Liver (tissue), 9 donors: ENCODE data around the gene OR5K2. TPM values are rescaled to one million over a fixed set of nuclear protein-coding genes. Genes with fewer than 3 reads are reported as not detected.

Experiments
- DNase-seq: peaks from one replicate; pipeline ENCODE4 v3.0.0-alpha.2; 2017; ENCODE audit warnings: low spot score
- H3K27ac ChIP-seq, 2 donors: one replicate each; pipeline ENCODE4 v1.7.0; 2013; ENCODE audit warnings: inconsistent platforms in 2 of 2, low read length in 2 of 2, control low read depth in 1 of 2, low read depth in 1 of 2, mild to moderate bottlenecking in 1 of 2
- H3K27me3 ChIP-seq, 4 donors: one replicate each; pipeline versions ENCODE4 v1.6.1 to v1.7.0; 2013; ENCODE audit warnings: low read length in 3 of 4, inconsistent platforms in 1 of 4, mild to moderate bottlenecking in 1 of 4, moderate library complexity in 1 of 4; ENCODE audit not compliant: control insufficient read depth in 4 of 4, insufficient read depth in 4 of 4
- H3K36me3 ChIP-seq, 4 donors: one replicate each; pipeline versions ENCODE4 v1.6.1 to v1.7.0; 2013; ENCODE audit warnings: low read length in 3 of 4, mild to moderate bottlenecking in 3 of 4, low read depth in 1 of 4, moderate library complexity in 1 of 4; ENCODE audit not compliant: control insufficient read depth in 4 of 4, insufficient read depth in 3 of 4
- H3K4me1 ChIP-seq, 4 donors: one replicate each; pipeline versions ENCODE4 v1.6.1 to v1.7.0; 2013; ENCODE audit warnings: low read length in 3 of 4, mild to moderate bottlenecking in 3 of 4, moderate library complexity in 1 of 4; ENCODE audit not compliant: control insufficient read depth in 4 of 4, insufficient read depth in 4 of 4
- H3K4me3 ChIP-seq, 3 donors: one replicate each; pipeline versions ENCODE4 v1.6.1 to v1.7.0; 2013; ENCODE audit warnings: low read length in 3 of 3, control low read depth in 1 of 3, low read depth in 1 of 3, mild to moderate bottlenecking in 1 of 3
- H3K9ac ChIP-seq, 2 donors: one replicate each; pipeline ENCODE4 v1.7.0; 2013; ENCODE audit warnings: low read length in 2 of 2, mild to moderate bottlenecking in 2 of 2, moderate library complexity in 2 of 2, control low read depth in 1 of 2, low read depth in 1 of 2
- H3K9me3 ChIP-seq, 4 donors: one replicate each; pipeline versions ENCODE4 v1.6.1 to v1.7.0; 2013; ENCODE audit warnings: low read length in 3 of 4; ENCODE audit not compliant: control insufficient read depth in 4 of 4
- EGR1 ChIP-seq, 2 donors: IDR thresholded peaks; 2 replicates each; pipeline ENCODE4 v1.6.1; 2016 to 2018; ENCODE audit warnings: antibody characterized with exemption in 2 of 2, low read depth in 2 of 2
- FOXA1 ChIP-seq: IDR thresholded peaks from 2 replicates; pipeline ENCODE4 v1.6.1; 2016; ENCODE audit warnings: antibody characterized with exemption
- FOXA2 ChIP-seq: IDR thresholded peaks from 2 replicates; pipeline ENCODE4 v1.6.1; 2016; ENCODE audit warnings: antibody characterized with exemption
- HNF4G ChIP-seq: IDR thresholded peaks from 2 replicates; pipeline ENCODE4 v1.6.1; 2016; ENCODE audit warnings: antibody characterized with exemption
- NR2F2 ChIP-seq: IDR thresholded peaks from 2 replicates; pipeline ENCODE4 v1.6.1; 2016; ENCODE audit warnings: antibody characterized with exemption
- RXRA ChIP-seq, 2 donors: IDR thresholded peaks; 2 replicates each; pipeline ENCODE4 v1.6.1; 2017 to 2018; ENCODE audit warnings: antibody characterized with exemption in 2 of 2, mild to moderate bottlenecking in 1 of 2
- SP1 ChIP-seq: IDR thresholded peaks from 2 replicates; pipeline ENCODE4 v1.6.1; 2018; ENCODE audit warnings: antibody characterized with exemption, mild to moderate bottlenecking
- TAF1 ChIP-seq: conservative IDR thresholded peaks from 2 replicates; pipeline ENCODE4 v1.6.1; 2016; ENCODE audit warnings: antibody characterized with exemption, mild to moderate bottlenecking
- YY1 ChIP-seq: IDR thresholded peaks from 2 replicates; pipeline ENCODE4 v1.6.1; 2016; ENCODE audit warnings: antibody characterized with exemption, mild to moderate bottlenecking
- WGBS: extraction: QIAGEN DNeasy Blood & Tissue Kit; methylation state at CpG from one replicate; pipeline ENCODE4 v1.1.7; 2013; 5-methylcytosine and 5-hydroxymethylcytosine counted together
- polyA plus RNA-seq, 2 donors: library from polyadenylated mRNA; stranded (reverse) in 1 of 2; unstranded in 1 of 2; fragments of 200-250 nt in 1 of 2; fragments of >200 nt in 1 of 2; fragmentation: Nextera tagmentation in 1 of 2; extraction: Ambion mirVana in 1 of 2; gene quantifications; one replicate each; pipeline versions ENCODE4 v1.2.1 to v1.2.3, GENCODE V29; 2013 to 2015
- total RNA-seq, 2 donors: library from RNA; depleted of rRNA; stranded (reverse); fragments of >200 nt; gene quantifications; one replicate each; pipeline ENCODE4 v1.2.3, GENCODE V29; 2014
- TF ChIP-seq, protein P1 (sequence below): IDR thresholded peaks from 2 replicates; pipeline ENCODE4 v1.6.1; 2016; ENCODE audit warnings: antibody characterized with exemption, mild to moderate bottlenecking
- TF ChIP-seq, protein P2 (sequence below): fragments of 150-350 bp; IDR thresholded peaks from 2 replicates; pipeline ENCODE4 v1.5.1; 2017; ENCODE audit warnings: improper control_type of control experiment, low read depth, low read length; ENCODE audit not compliant: missing input control
- TF ChIP-seq, protein P3 (sequence below): IDR thresholded peaks from 2 replicates; pipeline ENCODE4 v1.6.1; 2016; ENCODE audit warnings: antibody characterized with exemption
- TF ChIP-seq, protein P4 (sequence below): IDR thresholded peaks from 2 replicates; pipeline ENCODE4 v1.6.1; 2016; ENCODE audit warnings: antibody characterized with exemption
- donor health status: healthy.
- donor health status: healthy.
- donor health status: healthy.
- donor health status: healthy.
- donor health status: healthy.

Gene OR5K2
- total and polyA plus RNA-seq, 4 donors: not detected

- no peak overlapping the region for H3K9ac ChIP-seq
- no peak for TF ChIP-seq NR2F2
- TF ChIP-seq, protein P1, sequence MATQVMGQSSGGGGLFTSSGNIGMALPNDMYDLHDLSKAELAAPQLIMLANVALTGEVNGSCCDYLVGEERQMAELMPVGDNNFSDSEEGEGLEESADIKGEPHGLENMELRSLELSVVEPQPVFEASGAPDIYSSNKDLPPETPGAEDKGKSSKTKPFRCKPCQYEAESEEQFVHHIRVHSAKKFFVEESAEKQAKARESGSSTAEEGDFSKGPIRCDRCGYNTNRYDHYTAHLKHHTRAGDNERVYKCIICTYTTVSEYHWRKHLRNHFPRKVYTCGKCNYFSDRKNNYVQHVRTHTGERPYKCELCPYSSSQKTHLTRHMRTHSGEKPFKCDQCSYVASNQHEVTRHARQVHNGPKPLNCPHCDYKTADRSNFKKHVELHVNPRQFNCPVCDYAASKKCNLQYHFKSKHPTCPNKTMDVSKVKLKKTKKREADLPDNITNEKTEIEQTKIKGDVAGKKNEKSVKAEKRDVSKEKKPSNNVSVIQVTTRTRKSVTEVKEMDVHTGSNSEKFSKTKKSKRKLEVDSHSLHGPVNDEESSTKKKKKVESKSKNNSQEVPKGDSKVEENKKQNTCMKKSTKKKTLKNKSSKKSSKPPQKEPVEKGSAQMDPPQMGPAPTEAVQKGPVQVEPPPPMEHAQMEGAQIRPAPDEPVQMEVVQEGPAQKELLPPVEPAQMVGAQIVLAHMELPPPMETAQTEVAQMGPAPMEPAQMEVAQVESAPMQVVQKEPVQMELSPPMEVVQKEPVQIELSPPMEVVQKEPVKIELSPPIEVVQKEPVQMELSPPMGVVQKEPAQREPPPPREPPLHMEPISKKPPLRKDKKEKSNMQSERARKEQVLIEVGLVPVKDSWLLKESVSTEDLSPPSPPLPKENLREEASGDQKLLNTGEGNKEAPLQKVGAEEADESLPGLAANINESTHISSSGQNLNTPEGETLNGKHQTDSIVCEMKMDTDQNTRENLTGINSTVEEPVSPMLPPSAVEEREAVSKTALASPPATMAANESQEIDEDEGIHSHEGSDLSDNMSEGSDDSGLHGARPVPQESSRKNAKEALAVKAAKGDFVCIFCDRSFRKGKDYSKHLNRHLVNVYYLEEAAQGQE: no peak
- TF ChIP-seq HNF4G: no peak
- TF ChIP-seq, protein P2, sequence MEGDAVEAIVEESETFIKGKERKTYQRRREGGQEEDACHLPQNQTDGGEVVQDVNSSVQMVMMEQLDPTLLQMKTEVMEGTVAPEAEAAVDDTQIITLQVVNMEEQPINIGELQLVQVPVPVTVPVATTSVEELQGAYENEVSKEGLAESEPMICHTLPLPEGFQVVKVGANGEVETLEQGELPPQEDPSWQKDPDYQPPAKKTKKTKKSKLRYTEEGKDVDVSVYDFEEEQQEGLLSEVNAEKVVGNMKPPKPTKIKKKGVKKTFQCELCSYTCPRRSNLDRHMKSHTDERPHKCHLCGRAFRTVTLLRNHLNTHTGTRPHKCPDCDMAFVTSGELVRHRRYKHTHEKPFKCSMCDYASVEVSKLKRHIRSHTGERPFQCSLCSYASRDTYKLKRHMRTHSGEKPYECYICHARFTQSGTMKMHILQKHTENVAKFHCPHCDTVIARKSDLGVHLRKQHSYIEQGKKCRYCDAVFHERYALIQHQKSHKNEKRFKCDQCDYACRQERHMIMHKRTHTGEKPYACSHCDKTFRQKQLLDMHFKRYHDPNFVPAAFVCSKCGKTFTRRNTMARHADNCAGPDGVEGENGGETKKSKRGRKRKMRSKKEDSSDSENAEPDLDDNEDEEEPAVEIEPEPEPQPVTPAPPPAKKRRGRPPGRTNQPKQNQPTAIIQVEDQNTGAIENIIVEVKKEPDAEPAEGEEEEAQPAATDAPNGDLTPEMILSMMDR: no peak
- TF ChIP-seq, protein P3, sequence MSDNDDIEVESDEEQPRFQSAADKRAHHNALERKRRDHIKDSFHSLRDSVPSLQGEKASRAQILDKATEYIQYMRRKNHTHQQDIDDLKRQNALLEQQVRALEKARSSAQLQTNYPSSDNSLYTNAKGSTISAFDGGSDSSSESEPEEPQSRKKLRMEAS: no peak
- H3K27me3 ChIP-seq: no peaks in the 10 kb centered on the region
- no peaks in the 10 kb centered on the region for H3K4me1 ChIP-seq
- H3K27ac ChIP-seq: no peak overlapping the region
- DNase-seq: no peak
- H3K9me3 ChIP-seq: no peaks in the 10 kb centered on the region
- H3K4me3 ChIP-seq: no peak overlapping the region
- WGBS: 95% methylated on average over 1 of the region's 1 CpG
- H3K36me3 ChIP-seq: no peaks in the 10 kb centered on the region
These were observed 42.6 kb upstream of the OR5K2 start for GRCh38 chr3:98454929-98455328.

DNA sequence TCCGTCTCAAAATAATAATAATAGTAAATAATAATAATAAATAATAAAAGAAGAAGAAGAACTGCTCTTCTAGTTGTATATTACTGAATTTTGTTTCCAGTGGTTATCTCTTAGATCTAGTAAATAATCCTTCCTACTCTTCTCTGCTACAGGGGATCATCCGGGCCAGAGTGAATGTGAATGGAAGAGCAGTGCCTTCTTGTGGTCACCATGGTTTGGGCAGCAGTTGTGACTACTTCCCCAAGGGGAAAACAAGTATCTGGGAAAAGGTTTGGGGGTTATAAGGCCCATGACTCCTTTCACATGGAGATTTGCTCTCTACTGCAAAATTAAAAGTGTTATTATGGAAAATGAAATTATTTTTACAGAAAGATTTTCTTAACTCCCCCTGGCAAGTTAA is 39.9 kb upstream of the OR5K2 start:
- Histone ChIP-seq H3K27ac (no peak overlapping the region), H3K4me1 (no peaks in the 10 kb centered on the region), H3K36me3 (no peaks in the 10 kb centered on the region), H3K4me3 (no peak overlapping the region), H3K9ac (no peak overlapping the region), H3K27me3 (no peaks in the 10 kb centered on the region), H3K9me3 (no peaks in the 10 kb centered on the region)
- no peak for DNase-seq
- WGBS: 83% methylated on average over 2 of the region's 2 CpGs
- TF ChIP-seq TAF1 (no peak), FOXA2 (no peak)
- TF ChIP-seq, protein P4, sequence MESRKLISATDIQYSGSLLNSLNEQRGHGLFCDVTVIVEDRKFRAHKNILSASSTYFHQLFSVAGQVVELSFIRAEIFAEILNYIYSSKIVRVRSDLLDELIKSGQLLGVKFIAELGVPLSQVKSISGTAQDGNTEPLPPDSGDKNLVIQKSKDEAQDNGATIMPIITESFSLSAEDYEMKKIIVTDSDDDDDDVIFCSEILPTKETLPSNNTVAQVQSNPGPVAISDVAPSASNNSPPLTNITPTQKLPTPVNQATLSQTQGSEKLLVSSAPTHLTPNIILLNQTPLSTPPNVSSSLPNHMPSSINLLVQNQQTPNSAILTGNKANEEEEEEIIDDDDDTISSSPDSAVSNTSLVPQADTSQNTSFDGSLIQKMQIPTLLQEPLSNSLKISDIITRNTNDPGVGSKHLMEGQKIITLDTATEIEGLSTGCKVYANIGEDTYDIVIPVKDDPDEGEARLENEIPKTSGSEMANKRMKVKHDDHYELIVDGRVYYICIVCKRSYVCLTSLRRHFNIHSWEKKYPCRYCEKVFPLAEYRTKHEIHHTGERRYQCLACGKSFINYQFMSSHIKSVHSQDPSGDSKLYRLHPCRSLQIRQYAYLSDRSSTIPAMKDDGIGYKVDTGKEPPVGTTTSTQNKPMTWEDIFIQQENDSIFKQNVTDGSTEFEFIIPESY: no peak
- TF ChIP-seq, protein P3: no peak

DNA sequence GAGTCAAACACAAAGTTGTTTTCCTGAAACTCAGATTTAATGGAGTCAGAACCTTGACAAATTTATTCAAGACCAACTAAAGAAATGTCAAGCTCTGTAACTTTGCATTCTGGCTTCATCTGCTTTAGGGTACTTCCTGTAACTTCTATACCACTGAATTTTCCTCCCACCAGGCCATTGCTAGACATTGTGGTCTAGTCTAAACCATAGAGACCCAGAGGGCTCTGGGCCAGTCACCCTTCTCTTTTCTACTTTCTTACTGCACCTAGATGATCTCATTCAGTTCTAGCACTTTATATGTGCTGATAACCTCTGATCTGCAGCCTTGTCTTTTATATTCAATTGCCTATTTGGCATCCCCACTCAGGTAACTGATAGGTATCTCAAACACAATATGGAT is 37.3 kb upstream of the OR5K2 start:
- Histone ChIP-seq H3K4me3 (no peak overlapping the region), H3K4me1 (no peaks in the 10 kb centered on the region), H3K27me3 (no peaks in the 10 kb centered on the region), H3K36me3 (no peaks in the 10 kb centered on the region), H3K27ac (no peak overlapping the region), H3K9ac (no peak overlapping the region), H3K9me3 (no peaks in the 10 kb centered on the region)
- DNase-seq: no peak
- TF ChIP-seq, protein P1: no peak
- TF ChIP-seq, protein P2: no peak
- no peak for TF ChIP-seq RXRA (IDR thresholded peaks at IDR 0.05)
- TF ChIP-seq FOXA2: no peak
- TF ChIP-seq TAF1: no peak
- no peak for TF ChIP-seq FOXA1
- no peak for TF ChIP-seq EGR1 (IDR thresholded peaks at IDR 0.05; ENCODE audit: low read depth in 2 of 2)
- TF ChIP-seq YY1: no peak
- no peak for TF ChIP-seq SP1
- no peak for TF ChIP-seq HNF4G
